HFF-Myc (cell line): ENCODE results near the gene CXCL16.

ENCODE experiments used
- DNase-seq: peaks from one replicate; pipeline ENCODE4 v3.0.0-alpha.2; 2011; ENCODE audit warnings: low read depth; ENCODE audit errors: extremely low read depth
- H3K4me3 ChIP-seq: replicated peaks from 2 replicates; pipeline ENCODE4 v1.5.1; 2011; ENCODE audit warnings: low read depth, mild to moderate bottlenecking, control low read depth, low read length
- TF ChIP-seq, protein P1 (sequence below): IDR thresholded peaks from 2 replicates; pipeline ENCODE4 v1.5.1; 2012; ENCODE audit warnings: mild to moderate bottlenecking, low read depth, low read length, control low read depth; ENCODE audit errors: missing control alignments

Gene CXCL16

GRCh38 chr17:4769628-4770027 lies 29.9 kb upstream of the CXCL16 start:
- DNase-seq, result no peak
- TF ChIP-seq, protein P1, sequence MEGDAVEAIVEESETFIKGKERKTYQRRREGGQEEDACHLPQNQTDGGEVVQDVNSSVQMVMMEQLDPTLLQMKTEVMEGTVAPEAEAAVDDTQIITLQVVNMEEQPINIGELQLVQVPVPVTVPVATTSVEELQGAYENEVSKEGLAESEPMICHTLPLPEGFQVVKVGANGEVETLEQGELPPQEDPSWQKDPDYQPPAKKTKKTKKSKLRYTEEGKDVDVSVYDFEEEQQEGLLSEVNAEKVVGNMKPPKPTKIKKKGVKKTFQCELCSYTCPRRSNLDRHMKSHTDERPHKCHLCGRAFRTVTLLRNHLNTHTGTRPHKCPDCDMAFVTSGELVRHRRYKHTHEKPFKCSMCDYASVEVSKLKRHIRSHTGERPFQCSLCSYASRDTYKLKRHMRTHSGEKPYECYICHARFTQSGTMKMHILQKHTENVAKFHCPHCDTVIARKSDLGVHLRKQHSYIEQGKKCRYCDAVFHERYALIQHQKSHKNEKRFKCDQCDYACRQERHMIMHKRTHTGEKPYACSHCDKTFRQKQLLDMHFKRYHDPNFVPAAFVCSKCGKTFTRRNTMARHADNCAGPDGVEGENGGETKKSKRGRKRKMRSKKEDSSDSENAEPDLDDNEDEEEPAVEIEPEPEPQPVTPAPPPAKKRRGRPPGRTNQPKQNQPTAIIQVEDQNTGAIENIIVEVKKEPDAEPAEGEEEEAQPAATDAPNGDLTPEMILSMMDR, result no peak

DNA sequence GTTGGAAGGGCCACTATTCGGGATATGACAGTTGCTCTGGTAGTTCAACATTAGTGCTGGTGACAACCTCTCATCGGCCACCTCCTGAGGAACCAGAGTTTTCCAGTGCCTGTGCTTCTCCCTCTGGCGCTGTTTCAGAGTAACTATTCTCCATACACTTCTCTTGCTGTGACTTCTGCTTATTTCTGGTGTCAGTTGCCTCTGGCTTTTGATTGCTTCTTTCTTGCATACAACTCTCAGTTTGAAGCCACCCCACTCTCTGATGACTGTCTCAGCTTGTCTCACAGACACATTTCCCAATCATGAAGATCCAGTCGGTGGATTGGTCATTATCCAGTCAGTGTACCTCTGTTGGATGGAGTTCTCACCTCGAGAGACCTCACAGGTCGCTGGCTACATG lies 28.6 kb upstream of the CXCL16 start:
- no peak for DNase-seq
- H3K4me3 ChIP-seq, result no peak overlapping the region
- TF ChIP-seq, protein P1, result no peak

More at GRCh38 chr17:4769628-4770027, 29.9 kb upstream of the CXCL16 start:
- no peak overlapping the region for H3K4me3 ChIP-seq

- no peak overlapping the region for H3K4me3 ChIP-seq
- DNase-seq, result no peak
- TF ChIP-seq, protein P1, result no peak
Measured at GRCh38 chr17:4766723-4767122, 27.0 kb upstream of the CXCL16 start.

- DNase-seq, result no peak
- H3K4me3 ChIP-seq, result no peak overlapping the region
- TF ChIP-seq, protein P1, result no peak
Measured at GRCh38 chr17:4766201-4766600, 26.5 kb upstream of the CXCL16 start.

DNA sequence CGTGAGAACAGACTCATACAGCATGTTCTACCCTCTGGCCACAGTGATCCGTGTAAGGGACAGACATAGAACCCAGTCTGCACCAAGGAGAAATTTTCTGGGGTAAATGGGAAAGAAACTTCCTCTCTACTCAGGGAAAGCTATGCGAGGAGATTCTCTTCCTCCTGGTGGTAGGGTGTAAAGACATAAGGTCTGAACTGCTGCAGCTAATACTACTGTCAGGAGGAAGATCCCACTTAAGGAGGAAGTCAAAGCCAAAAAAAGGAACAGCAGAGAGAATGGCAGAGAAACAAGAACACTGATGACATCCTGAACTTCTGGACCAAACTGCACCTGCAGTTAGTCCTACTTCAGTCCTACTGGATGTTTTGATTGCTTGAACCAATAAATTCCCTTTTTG lies 24.9 kb upstream of the CXCL16 start:
- DNase-seq, result no peak
- TF ChIP-seq, protein P1, result no peak
- H3K4me3 ChIP-seq, result no peak overlapping the region

GRCh38 chr17:4759776-4760236 lies 20.1 kb upstream of the CXCL16 start:
- H3K4me3 ChIP-seq, result no peak overlapping the region
- TF ChIP-seq, protein P1, result no peak
- DNase-seq, result no peak

GRCh38 chr17:4753392-4753791 lies 13.7 kb upstream of the CXCL16 start:
- TF ChIP-seq, protein P1, result no peak
- H3K4me3 ChIP-seq, result no peak overlapping the region
- DNase-seq, result no peak
